ENCODE data around the gene AP2A1. TPM values are rescaled to one million over a fixed set of nuclear protein-coding genes. Genes with fewer than 3 reads are reported as not detected.
A peak's percentile ranks its signal among the peaks of the same experiment; 100 is the strongest.

Gene AP2A1
- total and polyA plus RNA-seq, 10 of the 15 experiments (the other 5 are each of a cell fraction or from before 2014, with no cell fraction given), result 0.68 to 78.8 (median 33.8) TPM

DNA sequence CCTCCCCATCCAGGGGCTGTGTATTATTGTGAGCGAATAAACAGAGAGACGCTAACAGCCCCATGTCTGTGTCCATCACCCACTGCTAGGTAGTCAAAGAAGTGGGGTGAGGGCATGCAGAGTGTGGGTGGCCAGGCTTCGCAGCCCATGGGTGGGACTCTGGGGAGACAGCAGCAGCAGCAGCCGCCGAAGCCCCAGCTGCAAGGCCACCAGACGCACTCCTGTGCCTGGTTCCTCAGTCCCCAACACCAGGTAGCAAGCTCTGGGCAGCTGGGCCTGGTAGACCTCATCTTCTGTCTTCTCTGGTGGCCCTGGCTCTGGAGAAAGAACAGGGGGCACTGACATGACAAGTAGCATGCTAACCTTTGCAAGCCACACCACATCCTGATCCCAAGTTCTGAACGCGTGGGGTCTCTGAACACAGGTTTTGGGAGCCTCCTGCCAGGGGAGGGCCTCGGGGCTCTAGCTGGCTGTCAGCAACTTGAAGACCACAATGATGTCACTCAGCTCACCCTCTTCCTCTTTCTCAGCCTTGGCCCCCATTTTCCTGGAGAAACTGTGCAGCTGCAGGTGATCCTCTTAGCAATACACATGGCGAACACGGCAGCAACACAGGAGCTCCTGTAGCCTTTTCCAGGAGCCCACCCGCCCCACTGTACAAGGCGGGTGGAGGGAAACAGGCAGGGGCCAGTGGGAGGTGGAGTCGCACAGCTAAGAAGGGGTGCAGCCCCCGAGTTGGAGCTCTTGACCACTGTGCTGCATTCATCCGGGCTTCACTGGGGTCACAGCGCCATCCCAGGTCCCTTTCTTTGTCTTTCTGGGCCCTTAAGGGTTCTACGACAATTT lies 40.5 kb downstream of the AP2A1 start:
- intact Hi-C loops (cut with micrococcal nuclease; ENCODE audit: unreplicated experiment) (loop anchor here (5.0 kb wide), 1 partner anchor 40 kb away; the partner anchor contains the start of gene AP2A1), in situ Hi-C loops (cut with MboI) (no loop called here)
- no TSS peak for BruUV-seq (replicated peaks)
- CTCF ChIA-PET, result interaction anchor here (1.2 kb wide), 1 partner anchor 58 kb away, joined by 3 read pairs; no protein-coding TSS in a partner anchor
- POLR2A ChIA-PET, result no interaction called here
- Histone ChIP-seq H3K4me2 (ENCODE audit: control insufficient read depth, insufficient read depth) (no peak overlapping the region), H2AFZ (ENCODE audit: control insufficient read depth, low read depth, low read length) (no peak overlapping the region), H3K4me3 (no peak overlapping the region), H4K20me1 (ENCODE audit: control insufficient read depth, insufficient read depth) (no peaks in the 10 kb centered on the region), H3K27me3 (replicated peaks in 1 of 2; ENCODE audit: control insufficient read depth in 2 of 2, insufficient read depth in 2 of 2, low read length in 1 of 2) (no peaks in the 10 kb centered on the region), H3K9ac (ENCODE audit: control insufficient read depth, insufficient read depth, low read length) (no peak overlapping the region), H3K4me1 (ENCODE audit: control insufficient read depth, insufficient read depth, low read length) (0 out of 2 replicates have a peak, but pooled peaks cover 3% of the 10 kb centered on the region), H3K36me3 (ENCODE audit: control insufficient read depth in 2 of 2, insufficient read depth in 2 of 2, low read length in 1 of 2) (peaks cover 6 to 9% of the 10 kb centered on the region in 2 experiments; a peak in 3 of 4 replicates), H3K79me2 (ENCODE audit: control insufficient read depth, insufficient read depth, low read length) (no peaks in the 10 kb centered on the region), H3K9me3 (replicated peaks; ENCODE audit: control insufficient read depth, insufficient read depth, low read length) (no peaks in the 10 kb centered on the region), H3K27ac (ENCODE audit: control insufficient read depth, insufficient read depth) (no peak overlapping the region)
- DNase-seq (ENCODE audit: low read depth, low spot score) (no peak), FAIRE-seq (no peak), ATAC-seq (no peak)
- TF ChIP-seq ZBED1 (IDR thresholded peaks at IDR 0.05; ENCODE audit: borderline replicate concordance) (no peak), NRF1 (conservative IDR thresholded peaks at IDR 0.05; ENCODE audit: low read depth, low read length) (no peak), RUNX3 (IDR thresholded peaks at IDR 0.05; ENCODE audit: low read length) (peak; percentile 37; the same call in 1 of the 2 replicates), ZNF217 (IDR thresholded peaks at IDR 0.05) (no peak), EZH2 (IDR thresholded peaks at IDR 0.05; ENCODE audit: borderline replicate concordance, control insufficient read depth, low read depth, low read length) (no peak), KAT2A (conservative IDR thresholded peaks at IDR 0.05; ENCODE audit: control insufficient read depth, low read depth, low read length) (no peak), SPI1 (IDR thresholded peaks at IDR 0.05; ENCODE audit: borderline replicate concordance, insufficient read depth, low read depth, low read length) (peak; percentile 87), E2F8 (IDR thresholded peaks at IDR 0.05; ENCODE audit: low read depth, partially characterized antibody) (no peak), YY1 (IDR thresholded peaks at IDR 0.05; ENCODE audit: low read depth, low read length) (0 out of 2 replicates have a peak, but pooled peaks have one; percentile 13), BMI1 (IDR thresholded peaks at IDR 0.05; ENCODE audit: borderline replicate concordance) (no peak)
- TF ChIP-seq, protein P1, sequence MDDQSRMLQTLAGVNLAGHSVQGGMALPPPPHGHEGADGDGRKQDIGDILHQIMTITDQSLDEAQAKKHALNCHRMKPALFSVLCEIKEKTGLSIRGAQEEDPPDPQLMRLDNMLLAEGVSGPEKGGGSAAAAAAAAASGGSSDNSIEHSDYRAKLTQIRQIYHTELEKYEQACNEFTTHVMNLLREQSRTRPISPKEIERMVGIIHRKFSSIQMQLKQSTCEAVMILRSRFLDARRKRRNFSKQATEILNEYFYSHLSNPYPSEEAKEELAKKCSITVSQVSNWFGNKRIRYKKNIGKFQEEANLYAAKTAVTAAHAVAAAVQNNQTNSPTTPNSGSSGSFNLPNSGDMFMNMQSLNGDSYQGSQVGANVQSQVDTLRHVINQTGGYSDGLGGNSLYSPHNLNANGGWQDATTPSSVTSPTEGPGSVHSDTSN (IDR thresholded peaks at IDR 0.05; ENCODE audit: insufficient replicate concordance, low read depth, low read length), result no peak
- TF ChIP-seq, protein P2, sequence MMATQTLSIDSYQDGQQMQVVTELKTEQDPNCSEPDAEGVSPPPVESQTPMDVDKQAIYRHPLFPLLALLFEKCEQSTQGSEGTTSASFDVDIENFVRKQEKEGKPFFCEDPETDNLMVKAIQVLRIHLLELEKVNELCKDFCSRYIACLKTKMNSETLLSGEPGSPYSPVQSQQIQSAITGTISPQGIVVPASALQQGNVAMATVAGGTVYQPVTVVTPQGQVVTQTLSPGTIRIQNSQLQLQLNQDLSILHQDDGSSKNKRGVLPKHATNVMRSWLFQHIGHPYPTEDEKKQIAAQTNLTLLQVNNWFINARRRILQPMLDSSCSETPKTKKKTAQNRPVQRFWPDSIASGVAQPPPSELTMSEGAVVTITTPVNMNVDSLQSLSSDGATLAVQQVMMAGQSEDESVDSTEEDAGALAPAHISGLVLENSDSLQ (IDR thresholded peaks at IDR 0.05), result 0 out of 2 replicates have a peak, but pooled peaks have one; percentile 31
- 57% methylated on average over 18 of the region's 18 CpGs for WGBS (ENCODE audit: insufficient coverage, insufficient replicate concordance, low lambda C conversion rate, missing lambda C conversion rate)
- RAD21 ChIA-PET (ENCODE audit: unreplicated experiment), result interaction anchor here (0.7 kb wide), 1 partner anchor 127 kb away, joined by 3 read pairs; no protein-coding TSS in a partner anchor
- SMC1A ChIA-PET (ENCODE audit: uncharacterized antibody, unreplicated experiment), result no interaction called here

All from GM12878 (cell line).